ES-I3 (cell line): ENCODE measurements around the gene PIGX.

ENCODE experiments used
- H3K36me3 ChIP-seq: 2 replicates; pipeline ENCODE4 v1.6.1; 2013; ENCODE audit warnings: mild to moderate bottlenecking, low read length, control low read depth, moderate library complexity; ENCODE audit not compliant: insufficient read depth
- H3K4me1 ChIP-seq: 2 replicates; pipeline ENCODE4 v1.6.1; 2013; ENCODE audit warnings: mild to moderate bottlenecking, control low read depth, low read length; ENCODE audit not compliant: insufficient read depth
- H3K9ac ChIP-seq: 2 replicates; pipeline ENCODE4 v1.6.1; 2013; ENCODE audit warnings: low read depth, mild to moderate bottlenecking, low read length, moderate library complexity
- H3K9me3 ChIP-seq: 2 replicates; pipeline ENCODE4 v1.6.1; 2013; ENCODE audit warnings: mild to moderate bottlenecking, low read length, moderate library complexity; ENCODE audit not compliant: control insufficient read depth, insufficient read depth

The PIGX gene

GRCh38 chr3:196757876-196758739 is 45.9 kb downstream of the PIGX start:
- peaks cover 28% of the 10 kb centered on the region for H3K9me3 ChIP-seq
- H3K36me3 ChIP-seq: peaks cover 7% of the 10 kb centered on the region
- H3K9ac ChIP-seq: no peak overlapping the region
- H3K4me1 ChIP-seq: no peaks in the 10 kb centered on the region

DNA sequence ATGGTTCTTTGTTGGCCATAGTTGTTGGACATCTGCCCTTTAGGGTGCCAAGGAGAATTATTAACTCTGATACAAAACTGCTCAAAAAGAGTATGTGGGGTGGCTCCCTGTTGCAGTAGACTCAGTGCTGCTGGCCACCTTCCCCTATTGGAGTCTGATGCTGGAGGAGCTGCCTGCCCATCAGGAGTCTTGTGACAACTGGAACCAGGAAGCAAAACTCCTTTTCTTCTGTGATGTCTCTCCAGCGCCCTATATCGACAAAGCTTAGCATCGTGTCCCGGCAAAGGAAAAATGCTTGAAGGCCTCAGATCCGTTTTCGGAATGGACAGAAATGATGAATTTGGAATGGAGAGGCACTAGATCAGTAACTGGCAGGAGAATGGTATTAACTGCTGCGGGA is 51.0 kb downstream of the PIGX start:
- no peaks in the 10 kb centered on the region for H3K36me3 ChIP-seq
- no peaks in the 10 kb centered on the region for H3K4me1 ChIP-seq
- H3K9ac ChIP-seq: no peak overlapping the region
- H3K9me3 ChIP-seq: peaks cover 3% of the 10 kb centered on the region; the same call in 1 of the 2 replicates

- H3K4me1 ChIP-seq: no peaks in the 10 kb centered on the region
- no peak overlapping the region for H3K9ac ChIP-seq
- no peaks in the 10 kb centered on the region for H3K36me3 ChIP-seq
- H3K9me3 ChIP-seq: no peaks in the 10 kb centered on the region; the same call in 1 of the 2 replicates
Measured at GRCh38 chr3:196765454-196765853, 53.3 kb downstream of the PIGX start.

GRCh38 chr3:196771067-196771466 is 58.9 kb downstream of the PIGX start:
- Histone ChIP-seq H3K36me3 (no peaks in the 10 kb centered on the region), H3K9me3 (peaks cover 3% of the 10 kb centered on the region), H3K9ac (no peak overlapping the region), H3K4me1 (0 out of 2 replicates have a peak, but pooled peaks cover 3% of the 10 kb centered on the region)

GRCh38 chr3:196772102-196772501 is 59.9 kb downstream of the PIGX start:
- H3K9me3 ChIP-seq: peaks cover 3% of the 10 kb centered on the region
- no peaks in the 10 kb centered on the region for H3K36me3 ChIP-seq
- no peak overlapping the region for H3K9ac ChIP-seq
- H3K4me1 ChIP-seq: 0 out of 2 replicates have a peak, but pooled peaks cover 3% of the 10 kb centered on the region

- Histone ChIP-seq H3K9ac (no peak overlapping the region), H3K36me3 (no peaks in the 10 kb centered on the region)
Measured at GRCh38 chr3:196772897-196773296, 60.7 kb downstream of the PIGX start.

DNA sequence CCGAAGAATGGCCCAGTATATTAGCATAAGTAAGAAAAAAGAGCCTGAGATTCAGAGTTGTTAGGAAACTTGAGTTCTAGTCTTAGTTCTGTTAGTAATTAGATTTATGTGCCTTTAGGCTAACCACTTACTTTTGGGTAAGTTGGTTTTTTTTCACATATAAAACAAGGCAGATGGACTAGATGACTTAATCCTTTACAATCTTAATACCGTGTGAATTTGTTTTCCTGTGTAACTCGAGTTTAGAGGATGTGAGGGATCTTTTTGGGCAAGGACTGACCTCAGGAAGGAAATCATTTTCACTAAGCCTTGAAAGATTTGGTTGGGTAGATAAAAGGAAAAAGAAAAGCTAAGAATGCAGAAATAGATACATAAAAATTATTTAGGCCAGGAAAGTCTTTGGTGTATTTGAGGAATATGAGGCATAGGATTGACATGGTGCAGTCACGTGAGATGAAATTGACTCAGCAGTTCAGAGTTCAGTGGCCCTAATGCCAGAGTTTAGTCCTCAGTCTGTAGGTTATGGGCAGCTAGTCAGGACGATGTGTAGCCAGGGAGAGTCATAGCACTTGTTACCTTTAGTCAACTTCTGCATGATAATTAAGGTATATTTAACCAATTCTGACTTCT is 62.1 kb downstream of the PIGX start:
- Histone ChIP-seq H3K9ac (no peak overlapping the region), H3K36me3 (no peaks in the 10 kb centered on the region), H3K4me1 (0 out of 2 replicates have a peak, but pooled peaks cover 3% of the 10 kb centered on the region), H3K9me3 (peaks cover 7% of the 10 kb centered on the region)

More at GRCh38 chr3:196772897-196773296, 60.7 kb downstream of the PIGX start:
- H3K9me3 ChIP-seq: peaks cover 3% of the 10 kb centered on the region
- 0 out of 2 replicates have a peak, but pooled peaks cover 3% of the 10 kb centered on the region for H3K4me1 ChIP-seq

DNA sequence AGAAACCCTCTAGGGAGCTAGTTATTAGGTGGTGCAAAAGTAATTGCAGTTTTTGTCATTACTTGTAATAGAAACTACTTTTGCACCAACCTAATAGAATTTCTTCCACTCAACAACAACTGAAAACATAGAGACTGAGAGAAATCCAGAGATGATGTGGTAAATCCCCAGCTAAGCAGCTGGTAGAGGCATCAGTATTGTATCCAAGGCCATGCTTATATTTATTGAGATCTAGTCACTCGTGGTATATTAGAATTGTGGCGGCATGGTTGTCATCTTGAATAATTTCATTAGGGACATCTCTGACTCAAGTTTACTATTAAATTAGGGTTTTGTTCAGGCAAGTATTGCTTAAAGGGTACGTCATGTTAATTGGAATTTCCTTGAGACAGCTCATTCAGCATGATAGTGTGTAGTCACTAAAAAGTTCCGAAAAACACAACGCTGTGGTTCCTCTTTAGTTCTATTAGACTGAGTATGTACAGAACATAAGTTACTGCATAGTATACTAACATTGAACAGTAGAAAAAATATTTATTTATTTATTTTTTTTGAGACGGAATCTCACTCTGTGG is 62.8 kb downstream of the PIGX start:
- Histone ChIP-seq H3K4me1 (0 out of 2 replicates have a peak, but pooled peaks cover 3% of the 10 kb centered on the region), H3K9ac (no peak overlapping the region), H3K36me3 (no peaks in the 10 kb centered on the region)

GRCh38 chr3:196775938-196776337 is 63.8 kb downstream of the PIGX start:
- 0 out of 2 replicates have a peak, but pooled peaks cover 3% of the 10 kb centered on the region for H3K4me1 ChIP-seq
- no peaks in the 10 kb centered on the region for H3K36me3 ChIP-seq
- H3K9me3 ChIP-seq: peaks cover 15% of the 10 kb centered on the region
- H3K9ac ChIP-seq: no peak overlapping the region

More for the DNA sequence above, 62.8 kb downstream of the PIGX start:
- peaks cover 13% of the 10 kb centered on the region for H3K9me3 ChIP-seq

DNA sequence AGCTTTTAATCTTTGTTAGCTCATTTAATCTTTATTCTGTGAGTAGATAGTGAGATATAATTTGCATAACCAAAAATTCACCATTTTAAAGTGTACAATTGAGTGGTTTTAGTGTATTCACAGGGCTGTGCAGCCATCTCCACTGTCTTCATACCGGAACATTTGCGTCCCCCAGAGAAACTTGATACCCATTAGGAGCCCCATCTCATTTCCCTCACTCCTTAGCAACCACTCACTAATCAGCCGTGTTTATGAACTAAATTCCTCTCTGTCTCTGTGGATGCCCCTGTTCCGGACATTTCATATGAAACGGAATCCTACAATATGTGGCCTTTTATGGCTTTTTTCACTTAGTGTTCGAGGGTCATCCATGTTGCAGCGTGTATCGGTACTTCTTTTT is 65.7 kb downstream of the PIGX start:
- no peak overlapping the region for H3K9ac ChIP-seq
- H3K9me3 ChIP-seq: peaks cover 12% of the 10 kb centered on the region
- H3K4me1 ChIP-seq: 0 out of 2 replicates have a peak, but pooled peaks cover 3% of the 10 kb centered on the region
- no peaks in the 10 kb centered on the region; the same call in 1 of the 2 replicates for H3K36me3 ChIP-seq

DNA sequence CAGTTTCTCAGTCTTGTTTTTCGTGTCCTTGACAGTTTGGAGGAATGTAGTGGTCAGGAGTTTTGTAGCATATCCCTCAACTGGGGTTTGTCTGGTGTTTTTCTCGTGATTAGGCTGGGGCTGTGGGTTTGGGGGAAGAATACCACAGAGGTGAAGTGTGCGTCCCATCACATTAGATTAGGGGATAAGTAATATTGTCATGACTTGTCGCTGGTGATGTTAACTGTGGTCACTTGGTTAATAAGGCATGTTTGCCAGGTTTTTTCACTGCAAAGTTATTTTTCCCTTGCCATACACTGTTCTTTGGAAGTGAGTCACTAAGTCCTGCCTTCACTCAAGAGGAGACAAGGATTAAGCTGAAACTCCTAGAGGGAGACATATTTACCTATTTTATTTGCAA is 66.6 kb downstream of the PIGX start:
- peaks cover 12% of the 10 kb centered on the region for H3K9me3 ChIP-seq
- H3K36me3 ChIP-seq: peaks cover 7% of the 10 kb centered on the region
- no peak overlapping the region for H3K9ac ChIP-seq
- 0 out of 2 replicates have a peak, but pooled peaks cover 3% of the 10 kb centered on the region for H3K4me1 ChIP-seq

GRCh38 chr3:196782511-196782910 is 70.3 kb downstream of the PIGX start:
- Histone ChIP-seq H3K36me3 (peaks cover 7% of the 10 kb centered on the region), H3K9me3 (peaks cover 17% of the 10 kb centered on the region), H3K9ac (no peak overlapping the region), H3K4me1 (peaks cover 2% of the 10 kb centered on the region; the same call in 1 of the 2 replicates)
